ENCODE results near the gene ARHGAP20.

- TF ChIP-seq CTCF (IDR thresholded peaks at IDR 0.05; ENCODE audit: control extremely low read depth in 1 of 3, insufficient read depth in 1 of 3, low read depth in 1 of 3, low read length in 3 of 3) (no peak), HDAC2 (IDR thresholded peaks at IDR 0.05; ENCODE audit: borderline replicate concordance in 1 of 2, low read depth in 2 of 2, low read length in 2 of 2) (no peak), YY1 (IDR thresholded peaks at IDR 0.05; ENCODE audit: low read depth, low read length) (no peak), CHD2 (IDR thresholded peaks at IDR 0.05; ENCODE audit: low read length) (no peak), TAF1 (IDR thresholded peaks at IDR 0.05; ENCODE audit: low read depth, low read length) (no peak), SIN3A (conservative IDR thresholded peaks at IDR 0.05 in 1 of 2, IDR thresholded peaks at IDR 0.05 in 1 of 2; ENCODE audit: low read depth in 1 of 2, low read length in 2 of 2) (no peak)
- TF ChIP-seq, protein P1, sequence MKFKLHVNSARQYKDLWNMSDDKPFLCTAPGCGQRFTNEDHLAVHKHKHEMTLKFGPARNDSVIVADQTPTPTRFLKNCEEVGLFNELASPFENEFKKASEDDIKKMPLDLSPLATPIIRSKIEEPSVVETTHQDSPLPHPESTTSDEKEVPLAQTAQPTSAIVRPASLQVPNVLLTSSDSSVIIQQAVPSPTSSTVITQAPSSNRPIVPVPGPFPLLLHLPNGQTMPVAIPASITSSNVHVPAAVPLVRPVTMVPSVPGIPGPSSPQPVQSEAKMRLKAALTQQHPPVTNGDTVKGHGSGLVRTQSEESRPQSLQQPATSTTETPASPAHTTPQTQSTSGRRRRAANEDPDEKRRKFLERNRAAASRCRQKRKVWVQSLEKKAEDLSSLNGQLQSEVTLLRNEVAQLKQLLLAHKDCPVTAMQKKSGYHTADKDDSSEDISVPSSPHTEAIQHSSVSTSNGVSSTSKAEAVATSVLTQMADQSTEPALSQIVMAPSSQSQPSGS (IDR thresholded peaks at IDR 0.05; ENCODE audit: low read length) = no peak
Observed at GRCh38 chr11:110538154-110538553, 174.1 kb downstream of the ARHGAP20 start.

Measured in H1 (cell line).